B cell (primary cell): ENCODE data around the gene PGBD4. TPM values are rescaled to one million over a fixed set of nuclear protein-coding genes. Genes with fewer than 3 reads are reported as not detected.

Source experiments
- ATAC-seq: fragments of 200-7000 bp; cut with Tn5 transposase; one replicate; pipeline ENCODE4 v1.10.0; 2021; ENCODE audit warnings: low read depth, mild to moderate bottlenecking, moderate number of reproducible peaks, moderate library complexity
- CTCF ChIA-PET: fragments of 350-600 bp; sonication (Branson Sonifier 250); formaldehyde crosslinking; loops from one replicate; lab custom pipeline; 2021; ENCODE audit warnings: antibody characterized with exemption, inconsistent platforms; lab: Charles Lee
- POLR2A ChIA-PET: fragments of 350-600 bp; sonication (Branson Sonifier 250); formaldehyde crosslinking; loops from one replicate; lab custom pipeline; 2021; ENCODE audit warnings: antibody characterized with exemption; lab: Charles Lee
- DNase-seq: peaks from one replicate; pipeline ENCODE4 v3.0.0; 2013
- H2AFZ ChIP-seq: 2 replicates; pipeline ENCODE4 v1.6.1; 2012; ENCODE audit warnings: mild to moderate bottlenecking, low read depth, low read length; ENCODE audit not compliant: insufficient read depth, poor library complexity, severe bottlenecking
- H3K27ac ChIP-seq, 2 donors: 1 replicate in 1 of 2; 2 replicates in 1 of 2; pipeline ENCODE4 v1.5.1; 2012 to 2013; ENCODE audit warnings: low read length in 2 of 2, mild to moderate bottlenecking in 2 of 2, moderate library complexity in 1 of 2
- H3K27me3 ChIP-seq, 4 experiments: fragments of 200-600 bp in 1 of 4; sonication (generic) in 1 of 4; replicated peaks in 1 of 4; 1 replicate in 2 of 4; 2 replicates in 2 of 4; pipeline versions ENCODE4 v1.6.1 to v1.7.0; 2013 to 2016; ENCODE audit warnings: low read length in 3 of 4, mild to moderate bottlenecking in 2 of 4, mixed read lengths in 1 of 4, moderate library complexity in 1 of 4; ENCODE audit not compliant: insufficient read depth in 4 of 4, control insufficient read depth in 3 of 4; ENCODE audit errors: control extremely low read depth in 1 of 4
- H3K36me3 ChIP-seq, 2 experiments: replicated peaks in 1 of 2; 1 replicate in 1 of 2; 2 replicates in 1 of 2; pipeline versions ENCODE4 v1.6.1 to v1.7.1; 2013; ENCODE audit warnings: low read length in 1 of 2; ENCODE audit not compliant: insufficient read depth in 2 of 2, control insufficient read depth in 1 of 2; ENCODE audit errors: control extremely low read depth in 1 of 2, extremely low read depth in 1 of 2
- H3K4me1 ChIP-seq, 2 donors: fragments of 200-600 bp in 1 of 2; sonication (generic) in 1 of 2; 1 replicate in 1 of 2; 2 replicates in 1 of 2; pipeline versions ENCODE4 v1.5.1 to v1.6.1; 2013 to 2017; ENCODE audit warnings: low read length in 2 of 2; ENCODE audit not compliant: control insufficient read depth in 2 of 2, insufficient read depth in 2 of 2
- H3K4me2 ChIP-seq: replicated peaks from 2 replicates; pipeline ENCODE3; 2012; ENCODE audit warnings: mild to moderate bottlenecking, low read depth, low read length; ENCODE audit not compliant: poor library complexity, severe bottlenecking
- H3K4me3 ChIP-seq, 5 experiments: fragments of 200-600 bp in 1 of 5; sonication (generic) in 1 of 5; 1 replicate in 3 of 5; 2 replicates in 2 of 5; pipeline versions ENCODE4 v1.5.1 to v1.7.0; 2011 to 2016; ENCODE audit warnings: low read length in 4 of 5, mild to moderate bottlenecking in 4 of 5, low read depth in 2 of 5, control low read depth in 1 of 5, moderate library complexity in 1 of 5; ENCODE audit not compliant: insufficient read depth in 1 of 5; ENCODE audit errors: control extremely low read depth in 1 of 5, extremely low read depth in 1 of 5
- H3K79me2 ChIP-seq: fragments of 200-600 bp; sonication (generic); one replicate; pipeline ENCODE4 v1.6.0; 2016; ENCODE audit warnings: low read length; ENCODE audit not compliant: control insufficient read depth, insufficient read depth
- H3K9ac ChIP-seq: fragments of 200-600 bp; sonication (generic); 2 replicates; pipeline ENCODE4 v1.6.1; 2017; ENCODE audit warnings: mild to moderate bottlenecking, low read length, moderate library complexity
- H3K9me3 ChIP-seq, 3 donors: one replicate each; pipeline versions ENCODE4 v1.6.1 to v1.7.1; 2013; ENCODE audit warnings: low read length in 2 of 3; ENCODE audit not compliant: control insufficient read depth in 2 of 3, insufficient read depth in 1 of 3; ENCODE audit errors: control extremely low read depth in 1 of 3
- H4K20me1 ChIP-seq: 2 replicates; pipeline ENCODE4 v1.6.0; 2012; ENCODE audit warnings: mild to moderate bottlenecking, low read length; ENCODE audit not compliant: insufficient read depth, control insufficient read depth, poor library complexity, severe bottlenecking
- H3K27ac Mint-ChIP-seq: one replicate; pipeline ENCODE4 v1.8.0; 2021; ENCODE audit warnings: mixed read lengths
- H3K27me3 Mint-ChIP-seq: one replicate; pipeline ENCODE4 v1.8.0; 2021; ENCODE audit warnings: mixed read lengths
- H3K4me1 Mint-ChIP-seq: one replicate; pipeline ENCODE4 v1.8.0; 2021; ENCODE audit warnings: mixed read lengths
- H3K4me3 Mint-ChIP-seq: one replicate; pipeline ENCODE4 v1.8.0; 2021; ENCODE audit warnings: mixed read lengths
- H3K9me3 Mint-ChIP-seq: one replicate; pipeline ENCODE4 v1.8.0; 2022; ENCODE audit warnings: mixed read lengths; ENCODE audit not compliant: insufficient read depth
- CTCF ChIP-seq: fragments of 200-600 bp; IDR thresholded peaks from one replicate; pipeline ENCODE4 v1.8.0; 2022; ENCODE audit warnings: antibody characterized with exemption, mild to moderate bottlenecking
- EZH2 ChIP-seq: IDR thresholded peaks from 2 replicates; pipeline ENCODE4 v1.6.1; 2012; ENCODE audit warnings: borderline replicate concordance, low read depth, mild to moderate bottlenecking, moderate library complexity, low read length; ENCODE audit not compliant: insufficient read depth, poor library complexity, severe bottlenecking
- WGBS: methylation state at CpG from one replicate; pipeline ENCODE4 v1.1.5; 2013; ENCODE audit warnings: missing lambda C conversion rate; ENCODE audit not compliant: insufficient coverage; 5-methylcytosine and 5-hydroxymethylcytosine counted together
- intact Hi-C: fragments of 100-400 bp; cut with micrococcal nuclease; formaldehyde crosslinking; loops from one replicate; pipeline ENCODE4 v1.10.0; 2022
- polyA plus RNA-seq: library from polyadenylated mRNA; depleted of rRNA; stranded (reverse); fragments of >200 nt; gene quantifications from 2 replicates; pipeline ENCODE4 v1.2.3, GENCODE V29; 2012
- total RNA-seq, 2 donors: library from RNA; stranded (reverse); fragments of 120-200 nt in 1 of 2; gene quantifications; 1 replicate in 1 of 2; 2 replicates in 1 of 2; pipeline versions ENCODE4 v1.2.3 to v1.2.4, GENCODE V29; 2013 to 2022

The PGBD4 gene
- total and polyA plus RNA-seq, 2 donors (not counting 1 experiment from before 2014, with no cell fraction given): 2.5 to 5.2 TPM

DNA sequence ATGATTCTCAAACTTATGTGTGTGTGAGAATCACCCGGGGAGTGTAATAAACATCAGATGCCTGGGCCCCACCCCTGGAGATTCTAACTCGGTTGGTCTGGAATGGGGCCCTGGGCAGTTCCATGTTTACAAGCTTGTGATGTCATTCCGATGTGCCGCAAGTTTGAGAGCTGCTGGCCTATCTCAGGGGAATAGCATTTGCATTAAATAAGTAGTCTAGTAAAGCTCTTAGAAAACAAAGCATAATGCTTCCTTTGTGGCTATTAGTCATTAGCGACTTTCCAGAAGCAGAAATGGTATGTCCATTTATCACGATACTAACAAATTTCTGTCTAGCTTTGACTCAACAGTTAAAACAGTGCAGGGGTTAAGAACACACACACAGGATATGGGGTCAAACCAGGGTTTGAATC is 20.9 kb downstream of the PGBD4 start:
- H3K4me3 ChIP-seq: no peak overlapping the region
- H4K20me1 ChIP-seq: no peaks in the 10 kb centered on the region
- H3K27me3 ChIP-seq: peaks cover 0 to 6% (median 0%) of the 10 kb centered on the region in 4 experiments
- H3K9me3 ChIP-seq: no peaks in the 10 kb centered on the region
- DNase-seq: no peak
- WGBS: 68% methylated on average over 6 of the region's 6 CpGs
- POLR2A ChIA-PET: no interaction called here
- H3K9ac ChIP-seq: no peak overlapping the region
- H3K4me1 Mint-ChIP-seq: no peaks in the 10 kb centered on the region
- no peak overlapping the region for H3K27ac ChIP-seq
- H3K27me3 Mint-ChIP-seq: peaks cover 32% of the 10 kb centered on the region
- TF ChIP-seq CTCF: no peak
- no peak for TF ChIP-seq EZH2
- ATAC-seq: no peak
- no peak overlapping the region for H3K27ac Mint-ChIP-seq
- H3K4me3 Mint-ChIP-seq: no peak overlapping the region
- H3K36me3 ChIP-seq: no peaks in the 10 kb centered on the region
- intact Hi-C loops: no loop called here
- H3K79me2 ChIP-seq: no peaks in the 10 kb centered on the region
- CTCF ChIA-PET: no interaction called here
- no peaks in the 10 kb centered on the region for H3K9me3 Mint-ChIP-seq
- H3K4me1 ChIP-seq: no peaks in the 10 kb centered on the region
- H3K4me2 ChIP-seq: no peak overlapping the region
- H2AFZ ChIP-seq: no peak overlapping the region

GRCh38 chr15:34124651-34125050 is 22.8 kb downstream of the PGBD4 start:
- CTCF ChIA-PET: no interaction called here

More at GRCh38 chr15:34124651-34125050, 22.8 kb downstream of the PGBD4 start:
- H3K4me3 Mint-ChIP-seq: no peak overlapping the region
- H3K27ac Mint-ChIP-seq: no peak overlapping the region
- no peak overlapping the region for H3K4me2 ChIP-seq
- H3K9ac ChIP-seq: no peak overlapping the region
- H3K27me3 Mint-ChIP-seq: peaks cover 24% of the 10 kb centered on the region
- no peak overlapping the region for H2AFZ ChIP-seq
- no peaks in the 10 kb centered on the region for H3K9me3 ChIP-seq
- no peak overlapping the region for H3K27ac ChIP-seq
- TF ChIP-seq EZH2: no peak
- no peak for TF ChIP-seq CTCF
- no peaks in the 10 kb centered on the region for H3K79me2 ChIP-seq
- no peaks in the 10 kb centered on the region for H3K4me1 ChIP-seq
- no peaks in the 10 kb centered on the region for H3K4me1 Mint-ChIP-seq
- H3K27me3 ChIP-seq: no peaks in the 10 kb centered on the region
- POLR2A ChIA-PET: no interaction called here
- DNase-seq (no peak), ATAC-seq (no peak)
- intact Hi-C loops: no loop called here
- no peaks in the 10 kb centered on the region for H3K9me3 Mint-ChIP-seq
- no peak overlapping the region for H3K4me3 ChIP-seq
- no peaks in the 10 kb centered on the region for H4K20me1 ChIP-seq
- H3K36me3 ChIP-seq: no peaks in the 10 kb centered on the region
- WGBS: 100% methylated on average over 3 of the region's 4 CpGs
